ENCODE measurements around the gene GOT2.
"Not testable (repeated sequence)": the region's sequence is repeated elsewhere in the genome, so short reads cannot be mapped to it uniquely, and the experiment has no call there.

The GOT2 gene

DNA sequence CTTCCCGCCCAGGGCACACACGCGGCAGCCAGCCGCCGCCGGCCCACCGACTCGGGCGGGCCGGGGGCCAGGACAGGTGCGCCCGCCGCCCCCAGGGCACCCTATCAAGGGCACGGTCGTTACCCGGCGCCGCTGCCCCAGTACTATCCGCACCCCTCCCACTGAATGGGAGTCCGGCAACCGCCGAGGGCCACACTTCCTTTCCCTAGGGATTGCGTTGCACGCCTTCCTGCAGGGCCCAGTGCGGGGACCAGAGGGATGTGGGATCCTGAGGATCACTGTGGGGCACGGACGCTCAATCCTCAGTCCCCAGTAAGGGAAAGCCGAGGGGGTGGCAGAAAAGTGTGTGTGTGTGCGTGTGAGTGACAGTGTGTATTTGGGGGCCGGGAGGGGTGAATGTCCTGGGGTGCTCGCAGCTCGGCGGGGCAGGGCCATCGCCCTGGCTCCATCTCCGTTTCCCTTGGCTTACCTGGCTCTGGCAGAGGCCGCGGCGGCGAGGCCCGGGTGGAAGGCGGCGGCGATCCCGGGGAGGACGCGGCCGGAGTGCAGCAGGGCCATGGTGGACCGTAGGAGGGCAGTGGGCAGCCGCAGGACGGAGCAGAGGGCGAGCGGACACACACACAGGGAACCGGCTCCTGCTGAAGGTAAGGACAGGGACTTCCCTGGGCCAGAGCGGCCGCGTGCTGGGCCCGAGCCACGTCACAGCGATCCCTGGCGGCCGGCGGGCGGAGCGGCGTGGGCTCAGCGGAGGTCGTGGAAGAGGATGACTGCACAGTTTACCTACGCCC is at the start of gene GOT2:
GOT2 (minus strand) TSS at position 646 of the 788 bp plus-strand sequence; CDS start at position 558, 88 bp downstream.
- peak; percentile 34 for DNase-seq

DNA sequence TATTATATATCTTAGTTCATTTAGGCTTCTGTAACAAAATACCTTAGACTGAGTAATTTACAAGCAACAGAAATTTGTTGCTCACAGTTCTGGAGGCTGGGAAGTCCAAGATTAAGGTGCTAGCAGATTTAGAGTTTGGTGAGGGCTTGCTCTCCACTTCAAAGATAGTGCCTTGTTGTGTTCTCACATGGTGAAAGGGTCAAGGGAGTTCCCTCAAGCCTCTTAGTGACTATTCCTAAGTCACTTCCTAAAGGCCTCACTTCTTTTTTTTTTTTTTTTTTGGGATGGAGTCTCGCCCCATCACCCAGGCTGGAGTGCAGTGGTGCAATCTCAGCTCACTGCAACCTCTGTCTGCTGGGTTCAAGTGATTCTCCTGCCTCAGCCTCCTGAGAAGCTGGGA is 45.2 kb upstream of the GOT2 start:
- DNase-seq, result not testable (repeated sequence)

DNA sequence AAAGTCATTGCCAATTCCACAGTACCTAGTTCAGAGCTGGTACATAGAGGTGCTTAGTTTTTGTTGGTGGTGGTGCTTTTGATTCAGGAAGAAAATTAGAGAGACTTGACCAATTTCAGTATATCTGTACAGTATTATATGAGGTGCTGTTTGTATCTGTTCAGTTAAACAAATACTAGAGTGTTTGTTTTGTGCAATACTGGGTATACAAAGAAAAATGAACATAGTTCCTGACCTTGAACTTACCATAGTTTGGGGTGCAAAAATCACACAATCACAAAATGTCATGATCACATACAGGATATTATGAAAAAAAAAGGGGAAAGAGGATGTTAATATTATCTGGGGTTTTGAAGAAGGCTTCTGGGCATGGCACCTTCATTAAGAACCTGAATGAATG is 39.8 kb upstream of the GOT2 start:
- DNase-seq, result no peak

DNA sequence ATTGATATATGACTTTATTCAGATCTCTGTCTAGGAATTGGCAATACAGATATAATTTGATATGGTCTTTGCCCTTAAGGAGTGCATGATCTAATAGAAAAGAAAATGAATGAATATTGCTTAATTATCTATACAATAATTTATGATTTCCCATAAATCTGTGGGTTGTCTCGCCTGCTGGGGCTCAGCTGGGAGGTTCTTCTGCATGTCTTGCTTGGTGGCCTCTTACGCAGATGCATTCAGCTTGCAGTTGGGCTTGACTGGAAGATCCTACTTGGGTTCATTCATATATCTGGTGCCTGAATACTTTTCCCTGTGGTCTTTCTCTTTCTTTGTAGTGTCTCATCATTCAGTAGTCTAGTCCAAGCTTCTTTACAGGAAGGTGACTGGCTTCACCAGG is 34.0 kb upstream of the GOT2 start:
- DNase-seq, result no peak

DNA sequence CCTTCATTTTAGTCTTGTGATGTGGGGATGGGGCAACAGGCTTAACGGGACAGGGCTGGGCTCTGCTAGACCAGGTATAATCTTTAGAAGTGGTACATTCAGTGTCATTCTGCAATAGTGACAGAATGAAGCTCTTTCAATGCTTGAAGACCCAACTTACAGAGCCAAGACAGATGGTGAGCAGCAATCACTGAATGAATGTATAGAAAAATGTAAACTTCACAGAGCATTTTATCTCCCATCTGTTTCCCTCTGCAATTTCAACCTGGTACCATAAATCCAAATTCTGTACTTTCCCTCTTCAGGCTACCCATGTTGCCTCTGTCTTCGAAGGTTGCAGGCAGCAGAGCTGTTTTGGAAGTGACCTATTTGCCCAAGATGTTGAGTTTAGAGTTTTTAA is 33.5 kb upstream of the GOT2 start:
- DNase-seq, result no peak

DNA sequence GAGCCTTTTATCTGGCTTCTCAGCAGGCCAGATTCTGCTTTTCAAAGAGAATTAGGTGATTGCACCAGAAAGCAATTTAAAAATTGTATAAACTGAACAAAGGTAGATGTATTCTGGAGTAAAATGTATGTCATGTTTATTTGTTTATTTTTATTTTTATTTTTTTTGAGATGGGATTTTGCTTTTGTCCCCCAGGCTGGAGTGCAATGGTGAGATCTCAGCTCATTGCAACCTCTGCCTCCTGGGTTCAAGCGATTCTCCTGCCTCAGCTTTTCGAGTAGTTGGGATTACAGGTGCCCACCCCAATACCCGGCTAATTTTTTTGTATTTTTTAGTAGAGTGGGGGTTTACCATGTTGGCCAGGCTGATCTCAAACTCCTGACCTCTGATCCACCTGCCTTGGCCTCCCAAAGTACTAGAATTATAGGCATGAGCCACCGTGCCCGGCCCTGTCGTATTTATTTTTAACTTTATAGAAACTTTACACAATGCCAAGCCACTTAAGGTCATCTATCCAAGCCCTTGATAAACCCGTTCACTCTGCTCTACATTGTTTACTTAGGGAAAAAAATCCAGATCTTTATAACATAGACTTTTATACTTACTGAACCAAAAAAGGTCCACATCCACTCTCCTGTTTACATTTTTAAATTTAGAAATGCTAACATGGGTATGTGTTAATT is 22.7 kb upstream of the GOT2 start:
- no peak for DNase-seq

DNA sequence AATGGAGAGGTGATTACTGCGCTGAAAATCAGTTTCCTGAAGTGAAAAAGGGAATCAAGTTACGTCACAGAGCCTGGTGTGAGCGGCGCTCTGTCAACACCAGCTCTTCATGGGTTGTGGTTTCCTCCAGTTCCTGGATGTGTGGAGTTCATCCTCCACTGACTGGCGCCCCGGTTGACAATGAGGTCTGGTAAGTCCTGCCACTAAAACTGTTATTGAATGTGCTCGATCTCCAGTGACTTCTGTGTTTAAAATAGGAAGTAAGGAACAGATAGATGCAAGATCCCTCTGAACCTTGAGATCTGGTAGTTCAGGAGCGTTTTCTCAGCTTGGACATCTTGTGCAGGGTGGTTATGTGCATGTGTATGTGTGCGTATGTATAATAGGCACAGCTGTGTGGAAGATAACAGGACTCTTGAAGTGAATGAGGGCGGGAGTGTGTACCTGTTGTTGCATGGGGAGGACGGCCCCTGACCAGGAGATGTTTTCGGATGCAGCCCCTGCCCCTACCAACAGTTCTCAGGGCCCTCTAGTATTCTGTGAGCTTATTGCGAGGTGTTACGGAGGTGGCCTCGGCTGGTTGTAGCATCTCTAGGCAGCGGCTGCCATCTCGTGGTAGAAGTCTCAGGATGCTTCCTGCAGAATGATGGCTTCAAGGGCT is 22.0 kb upstream of the GOT2 start:
- DNase-seq, result peak; percentile 11

DNA sequence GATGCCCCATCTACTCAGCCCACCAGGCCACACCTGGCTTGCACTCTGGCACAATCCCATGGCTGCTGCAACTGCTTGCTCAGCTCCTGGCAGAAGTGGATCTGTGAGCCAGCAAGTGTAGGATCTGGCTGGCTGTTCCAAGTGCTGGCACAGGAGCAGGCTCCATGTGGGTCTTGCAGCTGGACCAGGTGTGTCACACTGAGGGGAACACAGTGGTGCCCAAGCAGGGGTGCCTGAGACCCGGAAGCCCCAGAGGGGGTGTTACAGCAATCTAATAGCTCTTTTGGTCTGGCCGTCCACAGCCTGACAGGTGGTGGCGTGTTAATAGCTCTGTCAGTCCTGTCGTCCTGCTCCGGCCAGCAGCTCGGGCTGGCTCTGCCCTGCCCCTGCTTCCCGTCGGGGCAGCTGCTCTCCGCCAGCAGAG is 19.6 kb upstream of the GOT2 start:
- no peak for DNase-seq

DNA sequence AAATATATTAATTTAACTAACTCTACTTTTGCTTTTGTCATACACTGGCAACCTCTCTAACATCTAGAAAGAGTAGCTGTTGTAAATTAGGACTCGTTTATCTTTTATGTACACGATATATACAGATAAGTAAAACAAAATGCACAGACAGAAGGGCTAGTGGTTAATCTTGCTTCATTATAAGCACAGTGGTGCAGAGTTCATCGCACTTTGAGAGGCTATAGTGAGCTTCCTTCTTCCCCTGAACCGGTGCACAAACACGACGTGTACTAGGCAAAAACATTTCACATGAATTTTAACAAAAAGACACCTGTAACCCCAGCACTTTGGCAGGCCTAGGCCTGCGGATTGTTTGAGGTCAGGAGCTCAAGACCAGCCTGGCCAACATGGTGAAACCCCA is 10.4 kb upstream of the GOT2 start:
- no peak for DNase-seq

DNA sequence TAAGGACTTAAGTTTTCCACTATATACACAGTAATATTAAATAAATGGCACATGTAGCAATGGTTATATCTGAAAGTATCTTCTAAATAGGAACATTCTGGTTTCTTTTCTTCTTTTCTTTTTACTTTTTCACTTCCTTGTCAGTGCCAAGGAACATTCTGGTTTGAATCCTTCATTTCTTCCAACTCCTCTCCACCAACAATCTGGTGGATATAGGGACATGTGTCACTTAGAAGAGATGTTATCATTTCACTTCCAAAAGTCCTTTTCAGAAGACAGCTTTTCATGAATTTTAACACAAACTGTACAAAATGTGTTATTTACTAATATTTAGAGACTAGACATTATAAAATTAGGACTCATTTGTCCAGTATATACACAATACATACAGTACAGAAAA is 7.9 kb upstream of the GOT2 start:
- no peak for DNase-seq

DNA sequence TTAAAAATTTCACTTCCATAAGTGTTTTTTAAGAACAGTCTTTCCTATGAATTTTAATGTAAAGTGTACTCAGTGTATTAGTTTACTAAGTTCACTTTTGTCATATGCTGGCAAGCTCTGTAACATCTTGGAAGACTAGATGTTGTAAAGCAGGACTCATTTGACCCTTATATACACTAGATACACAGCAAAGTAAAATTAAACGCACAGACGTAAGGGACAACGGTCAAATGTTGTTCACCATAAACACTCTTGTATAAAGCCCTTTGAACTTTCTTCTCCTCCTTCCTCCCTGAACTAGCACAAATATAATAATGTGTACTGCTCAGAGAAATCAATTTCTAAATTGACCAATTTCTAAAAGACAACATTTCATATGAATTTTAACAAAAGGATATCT is 7.0 kb upstream of the GOT2 start:
- no peak for DNase-seq

DNA sequence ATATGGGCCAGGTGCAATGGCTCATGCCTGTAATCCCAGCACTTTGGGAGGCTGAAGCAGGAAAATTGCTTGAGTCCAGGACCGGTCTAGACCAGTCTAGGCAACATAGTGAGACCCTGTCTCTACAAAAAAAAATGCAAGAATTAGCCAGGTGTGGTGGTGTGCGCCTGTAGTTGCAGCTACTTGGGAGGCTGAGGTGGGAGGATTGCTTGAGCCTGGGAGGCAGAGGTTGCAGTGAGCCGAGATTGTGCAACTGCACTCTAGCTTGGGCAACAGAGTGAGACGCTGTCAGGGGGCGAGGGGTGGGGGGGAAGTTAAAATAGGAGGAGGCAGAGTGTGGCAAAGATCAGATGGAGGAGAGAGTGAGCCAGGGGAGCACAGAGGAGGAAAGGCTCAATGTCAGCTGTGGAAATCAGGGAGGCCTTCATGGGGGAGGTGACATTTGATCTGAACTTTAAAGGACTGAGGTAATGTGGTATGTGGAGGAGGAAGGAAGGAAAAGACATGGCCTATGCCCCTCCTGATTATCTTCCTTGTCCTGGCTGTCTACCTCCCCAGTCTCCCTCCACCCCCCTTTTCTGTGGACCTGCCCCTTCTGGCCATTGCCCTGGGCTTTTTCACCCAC is 4.7 kb upstream of the GOT2 start:
- DNase-seq, result no peak

DNA sequence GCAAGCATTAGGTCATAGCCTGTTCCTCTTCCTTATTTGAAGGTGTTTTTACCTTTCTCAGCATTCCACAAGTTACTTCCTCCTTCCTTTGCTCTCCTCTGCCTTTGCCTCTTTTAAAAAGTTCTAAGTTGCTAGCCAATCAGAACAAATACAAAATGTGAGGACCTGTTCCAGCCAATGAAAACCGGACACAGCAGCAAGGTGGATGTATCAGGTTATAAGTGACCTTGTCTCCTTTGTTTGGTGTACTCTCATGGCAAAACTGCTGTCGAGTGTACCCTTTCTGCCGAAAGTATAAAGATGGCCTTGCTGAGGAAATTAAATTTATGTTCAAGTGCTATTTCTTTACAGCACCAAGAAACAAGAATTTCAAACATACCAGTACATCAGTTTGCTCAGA is 2.2 kb upstream of the GOT2 start:
- not testable (repeated sequence) for DNase-seq

DNA sequence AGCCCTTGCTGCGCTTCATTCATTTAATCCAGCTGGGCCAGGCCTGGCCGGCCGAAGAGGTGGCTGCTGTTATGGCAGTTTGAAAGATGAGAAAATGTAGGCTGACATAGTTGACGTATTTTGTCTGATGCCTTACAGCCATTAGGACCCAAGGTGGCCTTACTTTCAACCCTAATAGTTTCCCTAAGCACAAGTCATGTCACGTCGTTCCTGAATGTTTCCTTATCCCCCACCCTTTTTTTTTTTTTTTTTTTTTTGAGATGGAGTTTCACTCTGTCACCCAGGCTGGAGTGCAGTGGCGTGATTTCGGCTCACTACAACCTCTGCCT is 307 bp upstream of the GOT2 start:
- DNase-seq, result no peak

DNA sequence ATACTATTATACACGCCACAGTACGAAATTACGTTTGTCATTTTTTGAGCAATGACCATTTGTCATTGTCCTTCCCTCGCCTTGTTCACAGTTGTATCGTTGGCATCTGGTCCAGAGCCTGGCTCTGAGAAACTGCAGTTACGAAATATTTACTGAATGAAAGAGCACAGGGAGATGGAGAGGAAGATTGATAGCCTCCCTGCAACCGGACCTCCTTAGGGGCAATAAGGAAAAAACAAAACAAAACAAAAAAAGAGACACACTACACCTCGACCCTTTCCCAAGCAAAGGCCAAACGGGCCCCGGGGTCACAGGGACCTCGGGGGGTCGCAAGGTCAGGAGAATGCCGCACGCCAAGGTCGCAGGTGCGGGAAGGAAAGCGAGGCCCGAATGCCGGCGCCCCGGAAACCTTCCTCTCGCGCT is 857 bp downstream of the GOT2 start:
- no peak for DNase-seq

DNA sequence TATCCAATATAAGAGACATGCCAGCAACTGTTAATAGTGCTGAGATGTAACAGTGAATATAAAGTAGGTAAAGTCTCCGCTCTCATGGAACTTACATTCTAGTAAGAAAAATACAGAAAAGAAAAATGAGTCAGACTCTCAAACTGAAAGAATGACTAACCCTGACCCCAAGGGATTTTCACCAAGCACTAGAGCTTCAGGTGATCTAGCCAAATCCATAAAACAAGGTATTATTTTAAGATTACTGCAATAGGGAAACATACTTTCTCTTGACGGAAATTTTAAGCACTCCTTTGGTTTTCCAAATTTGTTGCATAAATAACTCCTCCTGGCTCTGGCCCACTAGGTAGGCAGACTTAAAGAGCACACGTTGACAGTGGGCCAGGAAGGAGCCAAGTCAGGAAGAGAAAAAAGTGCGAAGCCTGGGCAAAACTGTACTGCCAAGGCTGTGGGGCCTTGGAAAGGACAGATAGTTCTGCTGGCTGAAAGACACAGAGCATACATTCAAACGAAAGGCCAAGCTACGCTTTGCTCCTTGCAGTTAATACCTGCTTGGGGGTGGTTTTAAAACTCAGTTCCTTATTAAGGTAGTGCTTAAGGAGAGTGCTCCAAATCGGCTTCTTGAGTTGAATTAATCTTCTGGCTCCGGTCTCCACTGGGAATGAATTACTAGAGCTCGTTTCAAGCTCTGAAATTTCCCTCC is 1.4 kb downstream of the GOT2 start:
- DNase-seq, result no peak

DNA sequence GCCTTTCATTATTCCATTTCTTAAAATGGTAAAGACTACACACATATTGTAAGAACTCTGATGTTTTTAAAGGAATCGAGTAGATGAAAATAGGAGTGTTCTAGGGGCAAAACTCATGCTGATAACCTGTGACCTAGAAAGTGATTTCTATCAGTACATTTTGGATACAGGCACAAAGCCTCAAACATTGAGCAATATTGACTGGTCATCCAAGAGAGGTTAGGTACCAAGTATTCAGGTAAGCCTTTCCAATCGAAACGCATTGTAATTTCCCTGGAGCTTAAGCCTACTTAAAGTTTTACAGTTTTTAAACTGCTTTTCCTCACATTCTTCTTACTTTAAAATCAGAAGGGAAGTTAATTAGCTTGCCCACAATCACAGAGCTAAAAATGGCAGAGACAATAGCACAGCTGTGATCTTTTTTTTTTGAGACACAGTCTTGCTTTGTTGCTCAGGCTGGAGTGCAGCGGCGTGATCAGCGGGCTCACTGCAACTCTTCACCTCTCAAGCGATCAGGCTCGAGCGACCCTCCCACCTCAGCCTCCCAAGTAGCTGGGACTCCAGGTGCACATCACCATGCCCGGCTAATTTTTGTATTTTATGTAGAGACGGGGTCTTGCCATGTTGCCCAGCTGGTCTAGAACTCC is 3.3 kb downstream of the GOT2 start:
- no peak for DNase-seq

DNA sequence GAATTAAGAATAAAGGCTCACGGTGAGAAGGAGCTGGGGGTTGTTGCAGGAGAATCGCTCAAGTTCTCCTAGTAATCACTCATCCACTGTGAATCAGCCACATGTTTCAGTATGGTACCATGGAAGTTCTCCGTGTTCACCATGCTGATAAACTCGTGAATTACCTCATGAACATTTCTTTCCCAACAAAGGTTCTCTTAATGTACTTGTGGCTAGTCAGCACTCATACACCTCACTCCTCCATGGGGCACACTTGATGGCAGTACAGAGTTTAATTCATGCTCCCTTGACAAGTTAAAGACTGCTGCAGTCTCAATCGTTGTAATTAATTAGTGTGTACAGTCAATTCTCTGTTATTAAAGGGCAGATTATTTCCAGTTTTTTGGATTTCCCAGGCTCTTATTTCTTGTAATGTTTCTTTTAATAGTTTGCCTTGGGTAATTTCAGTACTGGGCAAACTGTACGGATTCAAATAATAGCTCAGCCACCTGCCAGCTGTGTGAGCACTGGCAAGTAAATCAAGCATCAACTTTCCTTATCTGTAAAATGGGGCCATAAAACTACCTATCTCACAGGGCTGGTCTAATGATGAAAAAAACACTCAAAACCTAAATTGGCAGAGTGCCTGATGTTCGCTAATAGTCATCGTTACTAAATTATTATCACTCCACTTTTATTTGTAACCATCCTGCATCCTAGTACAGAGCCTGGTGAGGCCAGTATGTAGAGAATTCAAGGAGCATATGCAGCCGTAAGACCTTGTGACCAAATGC is 6.1 kb downstream of the GOT2 start:
- no peak for DNase-seq

DNA sequence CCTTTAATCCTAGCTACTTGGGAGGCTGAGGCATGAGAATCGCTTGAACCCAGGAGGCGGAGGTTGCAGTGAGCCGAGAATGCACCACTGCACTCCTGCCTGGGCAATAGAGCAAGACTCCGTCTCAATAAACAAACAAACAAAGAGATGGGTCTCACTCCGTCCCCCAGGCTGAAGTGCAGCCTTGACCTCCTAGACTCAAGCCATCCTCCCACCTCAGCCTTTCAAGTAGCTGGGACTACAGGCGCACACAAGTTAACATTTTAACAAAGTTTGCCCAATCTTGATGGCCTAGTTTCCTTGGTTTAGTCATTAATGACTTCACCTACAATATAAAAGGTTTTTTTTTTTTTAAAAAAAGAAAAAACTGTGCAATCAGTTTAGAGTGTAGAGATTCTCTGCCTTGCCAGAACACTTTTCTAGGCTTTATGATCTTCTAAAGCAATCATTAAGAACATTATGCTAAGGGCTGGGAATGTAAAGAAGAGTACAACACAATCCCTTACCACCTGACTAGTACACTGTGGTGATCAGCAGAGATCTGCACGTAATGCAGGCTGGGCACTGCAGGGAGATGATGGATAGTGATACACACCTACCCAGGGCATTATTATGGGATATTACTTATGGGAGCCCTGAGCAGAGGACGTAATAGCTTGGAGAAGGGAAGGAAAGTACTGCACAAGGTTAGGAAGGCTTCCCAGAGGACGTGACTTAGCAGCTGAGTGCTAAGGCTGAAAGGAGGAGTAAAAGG is 6.9 kb downstream of the GOT2 start:
- DNase-seq, result no peak

DNA sequence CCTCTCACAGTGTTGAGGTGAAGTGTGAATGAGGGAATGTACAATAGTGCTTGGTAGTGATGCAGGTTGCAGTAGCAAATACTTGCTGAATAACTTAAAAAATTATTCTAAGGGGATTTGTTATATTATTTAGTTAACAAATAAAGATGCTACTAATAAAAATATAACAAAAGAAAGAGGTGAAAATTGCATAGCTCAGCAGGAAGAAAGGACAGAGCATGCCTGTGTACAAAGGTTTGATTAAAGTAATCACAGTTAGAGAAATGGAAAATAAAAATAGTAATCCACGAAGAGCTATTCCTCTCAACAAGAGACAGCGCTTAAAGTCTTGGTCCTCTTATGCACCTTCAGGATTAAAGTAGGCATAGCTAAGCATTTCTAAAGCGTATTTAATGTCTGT is 11.0 kb downstream of the GOT2 start:
- no peak for DNase-seq

DNA sequence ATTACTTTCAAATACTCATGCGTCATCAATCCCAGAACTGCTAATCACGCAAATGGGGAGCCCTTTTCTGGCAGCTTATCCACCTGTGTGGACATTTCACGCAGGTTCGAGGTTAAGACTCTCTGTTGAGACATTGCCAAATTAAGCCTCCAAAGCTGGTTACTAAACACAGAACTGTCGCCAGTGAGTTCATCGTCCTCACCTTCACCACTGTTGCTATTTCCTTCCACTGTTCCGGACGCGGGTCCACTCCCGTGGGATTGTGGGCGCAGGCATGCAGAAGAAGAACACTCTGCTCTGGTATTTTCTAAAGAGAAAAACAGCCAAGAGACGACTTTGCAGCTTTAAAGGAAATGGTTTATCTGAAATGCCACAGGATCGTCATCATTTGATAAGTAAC is 16.1 kb downstream of the GOT2 start:
- DNase-seq, result no peak
